AG04450 (cell line): ENCODE results near the gene OVOL3. TPM values are rescaled to one million over a fixed set of nuclear protein-coding genes. Genes with fewer than 3 reads are reported as not detected.

ENCODE experiments used
- CTCF ChIA-PET: fragments of 300-600, 350-600 bp; formaldehyde crosslinking; extraction: SDS; loops from one replicate; lab custom pipeline; 2022; ENCODE audit warnings: antibody characterized with exemption, inconsistent platforms; lab: Charles Lee
- POLR2A ChIA-PET: fragments of 350-600 bp; formaldehyde crosslinking; extraction: SDS; loops from one replicate; lab custom pipeline; 2021; ENCODE audit warnings: antibody characterized with exemption, inconsistent platforms; lab: Yijun Ruan, JAX
- DNase-seq: peaks from one replicate; pipeline ENCODE4 v3.0.0-alpha.2; 2011; ENCODE audit warnings: low read depth, low spot score
- H3K27ac ChIP-seq: one replicate; pipeline ENCODE4 v1.5.1; 2012; ENCODE audit warnings: low read depth, low read length, control low read depth
- H3K27me3 ChIP-seq: one replicate; pipeline ENCODE4 v1.6.0; 2012; ENCODE audit warnings: low read length; ENCODE audit not compliant: control insufficient read depth, insufficient read depth
- H3K4me3 ChIP-seq: 2 replicates; pipeline ENCODE4 v1.5.1; 2011; ENCODE audit warnings: mild to moderate bottlenecking, low read depth, low read length, control low read depth
- H3K9me3 ChIP-seq: 2 replicates; pipeline ENCODE4 v1.5.1; 2012; ENCODE audit warnings: low read length; ENCODE audit not compliant: control insufficient read depth, insufficient read depth
- CTCF ChIP-seq: IDR thresholded peaks from 2 replicates; pipeline ENCODE4 v1.5.1; 2011; ENCODE audit warnings: low read depth, low read length, control low read depth, inconsistent platforms
- polyA plus RNA-seq: library from polyadenylated mRNA; depleted of rRNA; stranded (reverse); fragments of >200 nt; gene quantifications from 2 replicates; pipeline ENCODE4 v1.2.3, GENCODE V29; 2011; rRNA removed

The OVOL3 gene
- polyA plus RNA-seq, 1 experiment: not detected

GRCh38 chr19:36160821-36161596, 50.1 kb downstream of the OVOL3 start:
- H3K9me3 ChIP-seq: no peaks in the 10 kb centered on the region
- no peak for TF ChIP-seq CTCF
- H3K27ac ChIP-seq: no peak overlapping the region
- ChIA-PET CTCF (interaction anchor here (0.6 kb wide), 1 partner anchor 47 kb away, joined by 3 read pairs; no protein-coding TSS in a partner anchor), POLR2A (interaction anchor here (0.5 kb wide), 1 partner anchor 32 kb away, joined by 7 read pairs; no protein-coding TSS in a partner anchor)
- no peak overlapping the region for H3K4me3 ChIP-seq
- no peaks in the 10 kb centered on the region for H3K27me3 ChIP-seq
- no peak for DNase-seq

Other genes starting within 250 kb of the OVOL3 start
- 6.8 and 10.9 TPM in 2 replicates for gene APLP1, start 242.6 kb upstream of the OVOL3 start, polyA plus RNA-seq
- gene NFKBID, start 210.6 kb upstream of the OVOL3 start, polyA plus RNA-seq: 1.5 and 2.3 TPM in 2 replicates
- 0.31 and 0.42 TPM in 2 replicates for gene HCST, start 208.6 kb upstream of the OVOL3 start, polyA plus RNA-seq
- gene TYROBP, start 202.8 kb upstream of the OVOL3 start, polyA plus RNA-seq: not detected in 2 replicates
- gene LRFN3, start 174.8 kb upstream of the OVOL3 start, polyA plus RNA-seq: 0.69 and 1.1 TPM in 2 replicates
- 7.5 and 8.3 TPM in 2 replicates for gene SDHAF1, start 116.0 kb upstream of the OVOL3 start, polyA plus RNA-seq
- 0.07 and 0.14 TPM in 2 replicates for gene SYNE4, start 102.3 kb upstream of the OVOL3 start, polyA plus RNA-seq
- gene ALKBH6, start 96.9 kb upstream of the OVOL3 start, polyA plus RNA-seq: 20.7 and 21.2 TPM in 2 replicates
- 18.1 and 29.4 TPM in 2 replicates for gene CLIP3, start 78.3 kb upstream of the OVOL3 start, polyA plus RNA-seq
- gene THAP8, start 56.9 kb upstream of the OVOL3 start, polyA plus RNA-seq: 3.9 and 5.6 TPM in 2 replicates
- 1.1 and 1.2 TPM in 2 replicates for gene WDR62, start 56.2 kb upstream of the OVOL3 start, polyA plus RNA-seq
- 37.7 and 62.9 TPM in 2 replicates for gene POLR2I, start 3.7 kb downstream of the OVOL3 start, polyA plus RNA-seq
- gene TBCB, start 4.3 kb downstream of the OVOL3 start, polyA plus RNA-seq: 186 and 204 TPM in 2 replicates
- 895 and 966 TPM in 2 replicates for gene CAPNS1, start 28.9 kb downstream of the OVOL3 start, polyA plus RNA-seq
- gene COX7A1, start 41.3 kb downstream of the OVOL3 start, polyA plus RNA-seq: 6.8 and 15.0 TPM in 2 replicates
- 3.3 and 3.4 TPM in 2 replicates for gene ZNF565, start 103.5 kb downstream of the OVOL3 start, polyA plus RNA-seq
- gene ZNF146, start 104.0 kb downstream of the OVOL3 start, polyA plus RNA-seq: 82.2 and 107 TPM in 2 replicates